ENCODE data around the gene HDAC11.

The HDAC11 gene

GRCh38 chr3:13491206-13491974, 11.3 kb downstream of the HDAC11 start:
- in situ Hi-C loops (cut with MboI; ENCODE audit: low sequenced_read_pairs): loop anchor here (10.0 kb wide), 1 partner anchor 153 kb away; no protein-coding TSS in a partner anchor

GRCh38 chr3:13492048-13492447, 11.9 kb downstream of the HDAC11 start:
- in situ Hi-C loops (cut with MboI; ENCODE audit: low sequenced_read_pairs): loop anchor here (10.0 kb wide), 1 partner anchor 153 kb away; no protein-coding TSS in a partner anchor

- in situ Hi-C loops (cut with MboI; ENCODE audit: low sequenced_read_pairs): loop anchor here (10.0 kb wide), 1 partner anchor 152 kb away; no protein-coding TSS in a partner anchor
These were observed 13.1 kb downstream of the HDAC11 start for GRCh38 chr3:13492976-13493866.

- in situ Hi-C loops (cut with MboI; ENCODE audit: low sequenced_read_pairs): loop anchor here (10.0 kb wide), 1 partner anchor 151 kb away; no protein-coding TSS in a partner anchor
These were observed 13.8 kb downstream of the HDAC11 start for GRCh38 chr3:13493867-13494441.

GRCh38 chr3:13494463-13495350, 14.6 kb downstream of the HDAC11 start:
- in situ Hi-C loops (cut with MboI; ENCODE audit: low sequenced_read_pairs): loop anchor here (10.0 kb wide), 1 partner anchor 150 kb away; no protein-coding TSS in a partner anchor

- in situ Hi-C loops (cut with MboI; ENCODE audit: low sequenced_read_pairs): loop anchor here (10.0 kb wide), 1 partner anchor 149 kb away; no protein-coding TSS in a partner anchor
These were observed 15.3 kb downstream of the HDAC11 start for GRCh38 chr3:13495351-13495813.

- in situ Hi-C loops (cut with MboI; ENCODE audit: low sequenced_read_pairs): loop anchor here (10.0 kb wide), 1 partner anchor 149 kb away; no protein-coding TSS in a partner anchor
These were observed 16.0 kb downstream of the HDAC11 start for GRCh38 chr3:13495921-13496723.

- in situ Hi-C loops (cut with MboI; ENCODE audit: low sequenced_read_pairs): loop anchor here (10.0 kb wide), 1 partner anchor 148 kb away; no protein-coding TSS in a partner anchor
These were observed 16.8 kb downstream of the HDAC11 start for GRCh38 chr3:13496879-13497278.

GRCh38 chr3:13497386-13497785, 17.3 kb downstream of the HDAC11 start:
- in situ Hi-C loops (cut with MboI; ENCODE audit: low sequenced_read_pairs): loop anchor here (10.0 kb wide), 1 partner anchor 147 kb away; no protein-coding TSS in a partner anchor

GRCh38 chr3:13498354-13499060, 18.4 kb downstream of the HDAC11 start:
- in situ Hi-C loops (cut with MboI; ENCODE audit: low sequenced_read_pairs): loop anchor here (10.0 kb wide), 1 partner anchor 146 kb away; no protein-coding TSS in a partner anchor

- in situ Hi-C loops (cut with MboI; ENCODE audit: low sequenced_read_pairs): loop anchor here (10.0 kb wide), 1 partner anchor 146 kb away; no protein-coding TSS in a partner anchor
These were observed 19.1 kb downstream of the HDAC11 start for GRCh38 chr3:13499246-13499645.

- in situ Hi-C loops (cut with MboI; ENCODE audit: low sequenced_read_pairs): no loop called here
These were observed 20.2 kb downstream of the HDAC11 start for GRCh38 chr3:13500133-13500885.

GRCh38 chr3:13501056-13501455, 20.9 kb downstream of the HDAC11 start:
- in situ Hi-C loops (cut with MboI; ENCODE audit: low sequenced_read_pairs): no loop called here

- in situ Hi-C loops (cut with MboI; ENCODE audit: low sequenced_read_pairs): no loop called here
These were observed 21.4 kb downstream of the HDAC11 start for GRCh38 chr3:13501521-13501920.

GRCh38 chr3:13501958-13502790, 22.1 kb downstream of the HDAC11 start:
- in situ Hi-C loops (cut with MboI; ENCODE audit: low sequenced_read_pairs): no loop called here

GRCh38 chr3:13502791-13503060, 22.6 kb downstream of the HDAC11 start:
- in situ Hi-C loops (cut with MboI; ENCODE audit: low sequenced_read_pairs): no loop called here

Measured in HL-60/S4 treated with retinoic acid at 250 ng/mL for 4 days and 3 days (cell line).